Right lobe of liver (tissue), 4 donors: ENCODE measurements around the gene UBE2K.

Source experiments
- CTCF ChIP-seq, 4 donors: fragments of 200-600 bp in 3 of 4; fragments of 450-650 bp in 1 of 4; IDR thresholded peaks; one replicate each; pipeline versions ENCODE4 v1.5.1 to v1.8.0; 2016 to 2022; ENCODE audit warnings: antibody characterized with exemption in 4 of 4, mild to moderate bottlenecking in 2 of 4
- POLR2A ChIP-seq: fragments of 450-650 bp; IDR thresholded peaks from one replicate; pipeline ENCODE4 v1.6.1; 2017; ENCODE audit warnings: antibody characterized with exemption, mild to moderate bottlenecking
- donor health status: DM: no; HTN: no; CAD: no.
- donor health status: DM: no; HTN: no; CAD: no.
- donor health status: DM: no; HTN: yes; CAD: no.

DNA sequence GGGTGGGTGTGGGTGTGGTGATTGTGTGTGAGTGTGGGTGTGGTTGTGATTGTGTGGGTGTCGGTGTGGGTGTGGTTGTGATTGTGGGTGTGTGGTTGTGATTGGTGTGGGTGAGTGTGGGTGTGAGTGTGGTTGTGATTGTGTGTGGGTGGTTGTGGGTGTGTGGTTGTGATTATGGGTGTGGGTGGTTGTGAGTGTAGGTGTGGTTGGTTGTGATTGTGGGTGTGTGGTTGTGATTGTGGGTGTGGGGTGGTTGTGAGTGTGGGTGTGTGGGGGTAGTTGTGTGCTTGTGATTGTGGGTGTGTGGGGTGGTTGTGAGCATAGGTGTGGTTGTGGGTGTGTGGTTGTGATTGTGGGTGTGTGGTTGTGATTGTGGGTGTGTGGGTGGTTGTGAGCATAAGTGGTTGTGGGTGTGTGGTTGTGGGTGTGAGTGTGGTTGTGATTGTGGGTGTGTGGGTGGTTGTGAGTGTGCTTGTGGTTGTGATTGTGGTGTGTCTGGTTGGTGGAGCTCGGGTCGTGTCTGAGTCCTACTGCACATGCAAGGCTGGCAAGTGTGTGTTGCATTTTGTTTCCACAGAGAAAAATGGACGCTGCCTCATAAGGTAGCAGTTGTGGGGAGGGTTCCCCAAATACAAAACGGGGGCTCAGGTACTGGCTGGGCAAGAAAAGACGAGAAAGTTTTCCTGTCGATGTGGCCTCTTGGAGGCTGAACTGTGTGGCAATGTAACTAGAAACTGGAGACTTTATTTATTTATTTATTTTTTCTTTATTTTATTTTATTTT is 116.7 kb downstream of the UBE2K start:
- TF ChIP-seq POLR2A (no peak), CTCF (IDR thresholded peaks at IDR 0.05) (no peak)
